ENCODE measurements around the gene LSM12.

GRCh38 chr17:44045486-44045885 lies 21.0 kb downstream of the LSM12 start:
- TF ChIP-seq RXRA (IDR thresholded peaks at IDR 0.05; ENCODE audit: borderline replicate concordance, low read depth), result no peak
- no peak for TF ChIP-seq REST (IDR thresholded peaks at IDR 0.05; ENCODE audit: low read depth, low read length)
- no peak for TF ChIP-seq MEF2A (IDR thresholded peaks at IDR 0.05; ENCODE audit: borderline replicate concordance, low read depth)
- no peak for TF ChIP-seq CTCF (IDR thresholded peaks at IDR 0.05)
- no peak for TF ChIP-seq RCOR1 (IDR thresholded peaks at IDR 0.05; ENCODE audit: low read length)
- no peak for TF ChIP-seq JUND (IDR thresholded peaks at IDR 0.05)
- TF ChIP-seq IRF3 (IDR thresholded peaks at IDR 0.05; ENCODE audit: low read depth, low read length), result no peak
- no peak for TF ChIP-seq TCF12 (IDR thresholded peaks at IDR 0.05)
- no peak for TF ChIP-seq MAX (IDR thresholded peaks at IDR 0.05; ENCODE audit: low read depth)
- no peak for TF ChIP-seq SIN3A (IDR thresholded peaks at IDR 0.05; ENCODE audit: borderline replicate concordance, low read depth, low read length)
- no peak for TF ChIP-seq SMC3 (IDR thresholded peaks at IDR 0.05; ENCODE audit: low read depth, low read length)
